Central memory CD4-positive, alpha-beta T cell (primary cell): Measurements from ENCODE around the gene PLEKHA8.

ENCODE experiments used
- DNase-seq: peaks from one replicate; pipeline ENCODE4 v3.0.0; 2022

Gene PLEKHA8

GRCh38 chr7:30147785-30148184 is 119.6 kb downstream of the PLEKHA8 start:
- DNase-seq, result no peak

- DNase-seq, result no peak
Observed at GRCh38 chr7:30148426-30148825, 120.2 kb downstream of the PLEKHA8 start.

GRCh38 chr7:30148951-30149459 is 120.8 kb downstream of the PLEKHA8 start:
- DNase-seq, result peak; percentile 55

- no peak for DNase-seq
Observed at GRCh38 chr7:30149640-30150272, 121.5 kb downstream of the PLEKHA8 start.

- DNase-seq, result no peak
Observed at GRCh38 chr7:30150711-30151110, 122.5 kb downstream of the PLEKHA8 start.

GRCh38 chr7:30154111-30154587 is 125.9 kb downstream of the PLEKHA8 start:
- DNase-seq, result no peak

GRCh38 chr7:30155481-30155880 is 127.3 kb downstream of the PLEKHA8 start:
- no peak for DNase-seq

GRCh38 chr7:30157204-30157603 is 129.0 kb downstream of the PLEKHA8 start:
- DNase-seq, result peak; percentile 27

- no peak for DNase-seq
Observed at GRCh38 chr7:30159163-30159562, 131.0 kb downstream of the PLEKHA8 start.

GRCh38 chr7:30159698-30160143 is 131.5 kb downstream of the PLEKHA8 start:
- DNase-seq, result no peak

- DNase-seq, result no peak
Observed at GRCh38 chr7:30160329-30160728, 132.1 kb downstream of the PLEKHA8 start.

GRCh38 chr7:30162133-30162532 is 133.9 kb downstream of the PLEKHA8 start:
- DNase-seq, result no peak

GRCh38 chr7:30162622-30163124 is 134.5 kb downstream of the PLEKHA8 start:
- no peak for DNase-seq

GRCh38 chr7:30163231-30163894 is 135.2 kb downstream of the PLEKHA8 start:
- no peak for DNase-seq

- no peak for DNase-seq
Observed at GRCh38 chr7:30164567-30164966, 136.4 kb downstream of the PLEKHA8 start.

GRCh38 chr7:30165590-30165989 is 137.4 kb downstream of the PLEKHA8 start:
- DNase-seq, result no peak

GRCh38 chr7:30166155-30166840 is 138.1 kb downstream of the PLEKHA8 start:
- DNase-seq, result no peak

GRCh38 chr7:30166841-30167235 is 138.6 kb downstream of the PLEKHA8 start:
- DNase-seq, result no peak

- no peak for DNase-seq
Observed at GRCh38 chr7:30167901-30168300, 139.7 kb downstream of the PLEKHA8 start.

- no peak for DNase-seq
Observed at GRCh38 chr7:30168835-30169573, 140.8 kb downstream of the PLEKHA8 start.

GRCh38 chr7:30169579-30169978 is 141.4 kb downstream of the PLEKHA8 start:
- DNase-seq, result no peak

- no peak for DNase-seq
Observed at GRCh38 chr7:30170476-30171205, 142.4 kb downstream of the PLEKHA8 start.
